ENCODE results near the gene CMYA5.

Gene CMYA5

DNA sequence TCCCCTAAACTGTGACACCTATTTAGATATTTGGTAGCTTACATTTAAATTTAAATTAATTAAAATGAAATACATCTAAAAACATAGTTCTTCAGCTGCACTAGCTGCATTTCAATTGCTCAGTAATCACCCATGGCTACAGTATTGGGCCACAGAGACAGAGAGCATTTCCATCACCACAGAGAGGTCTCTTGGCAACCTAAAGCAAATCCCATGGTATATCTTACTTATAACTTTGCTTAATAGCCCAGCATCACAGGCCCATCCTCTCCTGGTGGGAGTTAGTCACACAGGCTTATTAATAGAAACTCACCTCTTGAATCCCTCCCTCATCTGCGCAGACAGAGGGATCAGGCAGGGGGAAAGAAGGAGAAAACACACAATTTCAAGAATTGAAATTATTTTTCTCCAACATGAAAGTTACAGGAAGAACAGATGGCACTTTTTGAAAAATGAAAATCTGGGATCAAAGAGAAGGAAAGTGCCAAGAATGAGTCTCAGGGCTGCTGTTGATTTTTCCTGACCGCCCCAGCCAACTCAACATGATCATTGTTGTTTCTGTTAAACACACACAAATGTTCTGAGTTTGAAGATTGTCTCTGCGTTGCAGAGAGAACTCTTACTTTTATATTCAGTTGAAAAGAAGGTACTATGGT lies 144.6 kb downstream of the CMYA5 start:
- in situ Hi-C loops (cut with MboI; ENCODE audit: low sequenced_read_pairs) = no loop called here

DNA sequence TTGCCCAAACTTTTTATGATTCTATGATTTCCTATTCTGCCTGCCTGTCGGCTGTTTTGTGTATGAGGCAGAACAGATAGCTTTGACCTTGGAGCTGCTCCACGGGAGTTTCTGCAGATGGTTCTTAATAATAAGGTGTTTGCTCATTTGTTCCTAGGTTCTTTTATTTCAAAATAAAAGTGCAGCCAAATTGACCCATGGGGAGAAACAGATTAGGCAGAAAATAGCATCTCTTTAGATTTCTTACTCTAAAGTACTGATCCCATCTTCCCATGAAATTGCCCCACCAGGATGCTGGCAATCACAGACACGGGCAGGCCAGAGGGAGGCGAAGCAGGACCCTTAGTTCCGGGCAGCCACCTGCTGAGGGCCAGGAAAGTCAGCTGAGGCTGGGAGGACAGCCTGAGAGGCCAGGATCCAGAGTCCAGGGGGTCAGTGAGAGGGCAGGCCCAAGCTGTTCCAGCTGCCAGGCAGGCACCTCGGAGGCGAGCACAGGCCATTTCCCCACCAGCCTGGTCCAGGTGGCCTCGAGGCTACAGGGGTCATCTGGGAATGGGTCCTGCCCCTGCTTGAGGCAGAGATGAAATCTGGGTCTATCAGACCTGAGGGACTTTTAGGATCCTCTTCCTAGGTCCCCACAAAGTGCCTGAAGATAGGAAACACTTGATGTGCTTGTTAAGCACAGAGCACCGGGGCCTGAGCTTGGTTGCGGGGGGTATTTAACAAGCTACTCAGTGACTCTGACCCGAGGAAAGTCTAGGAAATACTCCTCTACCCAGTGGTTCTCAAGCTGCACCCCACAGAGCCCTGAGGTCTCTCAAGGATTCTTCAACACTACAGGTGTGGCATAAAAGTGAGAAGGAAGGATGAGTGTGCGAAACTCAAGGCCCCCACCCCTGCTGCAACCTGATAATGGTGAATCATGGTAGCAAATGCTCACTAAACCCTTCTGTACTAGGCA lies 145.4 kb downstream of the CMYA5 start:
- in situ Hi-C loops (cut with MboI; ENCODE audit: low sequenced_read_pairs) = no loop called here

DNA sequence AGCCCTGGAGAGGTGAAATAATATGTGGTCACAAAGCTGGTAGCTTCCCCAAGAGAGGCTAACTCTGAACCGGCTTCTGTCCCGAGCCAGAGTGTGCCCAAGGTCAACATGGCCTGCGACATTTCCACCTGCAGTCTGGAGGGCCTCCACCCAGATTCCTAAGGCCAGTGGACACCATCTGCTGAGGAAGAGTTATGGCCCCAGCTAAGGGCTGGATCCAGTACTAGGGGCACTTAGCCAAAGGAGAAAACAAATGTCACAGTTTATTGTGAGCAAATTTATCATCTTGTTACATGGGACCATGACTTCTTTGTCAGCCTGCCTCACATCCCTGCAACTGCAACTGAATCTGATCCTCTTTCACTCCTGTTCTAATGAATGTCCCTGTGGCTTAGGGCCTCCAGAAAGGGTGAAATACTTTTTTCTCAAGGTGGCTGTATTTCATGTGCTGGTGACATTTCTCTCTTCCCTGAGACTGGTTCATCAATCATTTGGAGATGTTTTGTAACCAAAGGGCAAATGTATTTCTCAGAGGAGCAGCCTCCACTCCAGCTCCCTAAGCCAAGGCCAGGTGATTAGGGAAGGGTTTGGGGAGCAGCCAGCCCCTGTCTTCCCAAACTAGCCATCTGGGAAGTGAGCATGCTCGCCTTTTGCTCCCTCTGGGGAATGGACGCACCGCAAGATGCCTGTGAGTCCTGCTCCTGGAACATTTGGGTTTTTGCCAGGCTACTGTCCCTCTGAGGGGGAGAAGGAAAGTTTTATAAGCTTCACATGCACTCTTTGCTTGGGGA lies 148.3 kb downstream of the CMYA5 start:
- in situ Hi-C loops (cut with MboI; ENCODE audit: low sequenced_read_pairs) = no loop called here

DNA sequence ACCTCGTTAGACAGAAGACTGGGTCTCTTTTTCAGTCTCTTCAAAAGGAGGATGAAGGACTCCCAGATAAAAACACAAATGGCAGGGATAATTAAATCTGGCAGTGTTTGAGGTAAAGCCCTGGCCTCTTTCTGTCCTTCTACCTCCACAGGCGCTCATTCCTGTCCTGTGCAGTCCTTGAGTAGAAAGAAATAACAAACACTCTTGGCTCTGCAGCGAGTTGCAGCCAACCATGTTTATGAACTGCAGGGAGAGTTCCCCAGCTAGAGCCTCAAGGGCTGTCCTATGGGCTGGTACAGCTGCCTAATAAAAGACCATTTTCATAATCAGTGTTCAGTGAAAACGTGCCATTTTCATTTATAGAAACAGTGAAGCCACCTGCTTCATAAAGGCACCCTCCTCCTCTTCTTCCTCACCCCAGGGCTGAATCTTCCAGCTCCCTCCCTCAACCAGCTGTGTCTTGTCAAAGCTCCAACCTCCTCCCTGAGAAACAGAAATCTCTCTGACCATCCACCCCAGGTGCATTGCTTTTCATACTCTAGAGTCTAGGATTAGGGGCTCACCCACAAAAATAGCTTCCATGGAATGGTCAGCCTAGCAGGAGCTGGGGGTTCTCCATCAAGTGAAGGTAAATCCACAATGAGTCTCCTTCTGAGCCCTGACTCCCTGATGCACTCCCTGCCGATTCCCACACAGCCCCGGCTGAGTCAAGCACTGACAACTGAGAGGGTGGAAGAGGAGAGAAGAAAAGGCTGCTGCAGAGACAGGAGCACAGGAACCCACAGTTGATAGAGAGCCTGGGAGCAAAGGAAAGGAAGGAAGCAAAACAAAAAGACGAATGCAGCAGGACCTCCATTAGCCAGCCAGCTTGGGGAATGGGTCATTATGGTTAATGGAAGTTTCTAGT lies 150.7 kb downstream of the CMYA5 start:
- in situ Hi-C loops (cut with MboI; ENCODE audit: low sequenced_read_pairs) = no loop called here

DNA sequence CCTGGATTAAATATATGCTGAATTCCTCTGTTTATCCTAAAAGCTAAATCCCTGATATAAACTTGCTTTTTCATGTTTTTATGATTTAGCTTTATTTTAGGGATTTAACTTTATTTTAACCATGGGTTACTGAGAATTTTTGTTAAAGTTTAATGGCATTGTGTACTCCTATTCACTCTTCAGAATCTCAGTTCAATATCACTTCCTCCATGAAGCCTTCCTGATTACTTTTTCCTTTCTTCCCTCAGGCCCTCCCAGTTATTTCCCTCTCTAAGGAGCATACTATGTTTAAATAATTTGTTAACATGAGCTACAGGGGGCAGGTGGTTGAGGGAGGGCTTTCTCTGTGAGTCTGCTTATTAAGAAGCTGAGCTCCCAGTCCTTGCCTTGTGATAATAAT lies 151.5 kb downstream of the CMYA5 start:
- in situ Hi-C loops (cut with MboI; ENCODE audit: low sequenced_read_pairs) = no loop called here

DNA sequence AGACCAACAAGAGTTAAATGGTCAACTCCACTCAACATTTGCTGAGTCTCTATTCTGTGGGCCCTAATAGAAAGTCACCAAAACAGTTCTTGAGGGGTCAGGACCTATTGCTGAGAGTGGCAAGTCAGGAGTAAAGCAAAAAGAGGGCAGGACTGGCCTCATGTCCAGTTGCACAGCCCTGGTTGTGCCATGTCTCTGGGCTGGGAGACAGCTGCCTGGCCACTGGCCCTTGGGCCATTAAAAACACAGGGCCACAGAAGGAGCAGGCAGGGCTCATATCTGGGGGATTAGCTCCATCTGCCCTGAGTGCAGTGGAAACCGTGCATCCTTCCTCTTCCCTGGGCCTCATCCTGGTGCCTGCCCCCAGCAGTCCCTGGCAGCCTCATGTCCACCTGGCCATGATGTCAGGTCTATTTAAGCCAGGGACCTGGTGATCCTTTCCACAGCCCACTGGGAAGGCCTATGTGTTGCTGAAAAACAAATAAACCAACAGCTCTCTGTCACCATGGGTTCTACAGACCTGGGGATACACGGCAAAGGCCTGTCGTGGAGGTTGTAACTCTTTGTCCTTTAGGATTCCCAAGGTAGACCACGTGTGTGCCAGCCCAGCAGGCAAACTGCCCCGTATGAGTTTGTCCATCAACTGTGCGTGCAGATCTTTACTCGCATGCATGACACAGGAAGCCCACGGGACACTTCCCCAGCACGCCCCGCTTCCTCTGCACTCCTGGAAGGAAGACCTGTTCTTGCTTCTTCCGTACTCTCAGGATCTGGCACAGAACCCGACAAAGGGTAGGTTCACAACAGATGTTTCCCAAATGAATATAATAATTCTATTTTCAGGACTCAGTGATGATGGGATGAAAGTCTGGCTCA lies 152.6 kb downstream of the CMYA5 start:
- in situ Hi-C loops (cut with MboI; ENCODE audit: low sequenced_read_pairs) = no loop called here

DNA sequence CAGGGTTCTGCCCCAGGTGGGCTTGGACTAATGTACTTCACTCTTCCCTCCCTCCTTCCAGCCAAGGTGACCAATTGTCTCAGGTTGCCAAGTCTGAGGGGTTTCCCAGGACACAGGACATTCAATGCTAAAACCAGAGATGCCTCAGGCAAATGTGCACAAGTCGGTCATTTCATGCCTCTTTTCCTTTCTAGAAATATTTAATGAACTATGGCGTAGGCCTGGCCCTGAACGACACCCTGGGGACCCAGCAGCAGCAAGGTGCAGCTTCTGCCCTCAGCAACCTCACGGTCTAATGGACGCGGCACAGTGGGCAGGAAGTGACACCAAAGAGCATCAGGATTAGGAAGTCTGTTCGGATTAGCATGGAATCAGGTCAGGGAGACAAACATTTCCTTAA lies 153.4 kb downstream of the CMYA5 start:
- in situ Hi-C loops (cut with MboI; ENCODE audit: low sequenced_read_pairs) = no loop called here

DNA sequence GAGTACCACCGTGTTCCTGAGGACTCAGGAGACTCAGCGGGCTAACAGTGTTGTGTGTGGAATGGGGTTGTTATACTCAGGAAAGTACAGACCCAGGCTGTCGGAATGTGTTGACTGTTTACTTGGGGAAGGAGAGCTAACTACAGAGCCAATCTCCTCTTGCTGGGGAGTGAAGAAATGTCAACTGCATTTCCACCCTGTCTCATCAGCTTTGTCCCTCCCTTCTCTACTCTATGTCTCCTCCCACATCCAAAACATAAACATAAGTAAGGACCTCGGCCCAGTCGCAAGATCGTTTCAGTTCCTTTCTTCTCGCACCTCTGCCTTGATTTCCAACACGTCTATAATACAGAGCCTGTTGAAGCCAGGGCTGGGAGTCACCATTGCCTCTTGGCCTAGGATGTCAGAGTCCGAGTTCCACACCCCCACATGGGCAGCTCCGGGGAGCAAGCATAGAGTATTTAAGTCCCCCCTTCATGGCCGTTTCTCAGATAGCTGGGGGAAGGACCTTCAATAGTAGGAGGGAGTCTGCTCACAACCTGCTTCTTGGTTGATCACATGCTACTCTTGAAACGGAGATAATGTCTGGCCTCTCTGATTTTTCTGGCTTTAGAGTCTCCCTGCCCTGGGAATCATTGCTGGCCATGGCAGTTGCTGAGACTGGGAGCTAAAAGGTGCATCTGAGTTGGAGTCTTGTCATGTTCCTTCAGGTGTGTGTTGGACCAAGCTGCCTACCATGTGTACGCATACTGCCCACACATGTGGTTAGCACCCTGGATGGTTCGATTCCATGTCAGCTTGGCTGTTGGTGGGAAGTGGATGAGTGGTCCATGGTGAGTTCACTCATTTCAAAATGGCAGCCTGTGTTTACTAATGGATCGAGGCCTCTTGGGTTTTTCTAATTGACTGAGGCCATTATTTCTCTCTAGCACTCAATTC lies 154.1 kb downstream of the CMYA5 start:
- in situ Hi-C loops (cut with MboI; ENCODE audit: low sequenced_read_pairs) = no loop called here

DNA sequence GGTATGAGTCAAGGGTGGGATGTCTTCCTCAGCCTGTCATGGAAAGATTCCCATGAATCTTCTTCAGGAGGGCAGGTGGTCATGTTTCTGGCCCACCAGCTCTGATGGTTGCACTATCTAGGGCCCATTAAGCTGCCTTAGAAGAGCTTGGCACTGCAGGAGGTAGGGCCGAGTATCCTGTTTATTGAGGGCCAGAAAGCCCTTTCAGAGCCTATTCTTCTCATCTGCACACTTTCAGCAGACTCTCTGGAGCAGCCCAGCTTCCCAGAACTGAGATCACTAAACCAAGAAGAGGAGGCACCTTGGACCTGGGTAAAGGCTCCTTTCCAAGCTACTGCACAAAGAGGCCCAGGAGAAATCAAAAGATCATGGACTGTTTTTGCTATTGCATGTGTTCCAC lies 154.9 kb downstream of the CMYA5 start:
- in situ Hi-C loops (cut with MboI; ENCODE audit: low sequenced_read_pairs) = no loop called here

DNA sequence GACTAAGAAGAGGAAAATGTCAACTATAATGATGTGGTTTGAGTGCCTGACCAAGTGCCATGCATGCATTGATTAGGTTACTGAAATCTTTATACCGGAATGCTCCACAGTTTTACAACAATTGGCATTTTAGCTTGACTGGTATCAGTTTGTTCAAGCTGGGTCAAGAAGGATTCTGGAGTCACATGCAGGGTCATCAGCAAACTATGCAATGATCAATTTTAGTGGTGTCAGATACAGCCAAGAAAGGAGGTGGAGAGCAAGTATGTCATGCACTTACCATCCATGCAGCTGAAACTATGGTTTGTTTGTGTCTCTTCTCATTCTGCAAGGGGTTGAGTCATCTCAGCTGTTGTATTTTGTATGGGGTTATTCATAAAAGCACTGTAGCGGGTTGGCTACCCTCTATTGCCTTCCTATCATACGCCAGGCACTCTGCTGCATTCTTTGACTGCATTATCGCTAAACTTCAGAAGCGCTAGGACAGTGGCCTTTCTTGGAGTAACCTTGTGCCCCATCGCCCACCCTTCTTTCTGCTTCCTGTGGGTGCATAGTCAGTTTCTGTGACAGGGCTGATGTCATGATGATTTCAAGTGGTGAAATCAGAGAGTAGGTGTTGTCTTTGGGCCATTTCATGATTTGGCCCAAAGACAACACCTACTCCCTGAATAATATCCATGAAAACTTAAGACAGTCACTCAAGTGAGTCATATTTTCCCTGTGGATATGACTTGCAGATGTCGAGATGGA lies 156.0 kb downstream of the CMYA5 start:
- in situ Hi-C loops (cut with MboI; ENCODE audit: low sequenced_read_pairs) = no loop called here

DNA sequence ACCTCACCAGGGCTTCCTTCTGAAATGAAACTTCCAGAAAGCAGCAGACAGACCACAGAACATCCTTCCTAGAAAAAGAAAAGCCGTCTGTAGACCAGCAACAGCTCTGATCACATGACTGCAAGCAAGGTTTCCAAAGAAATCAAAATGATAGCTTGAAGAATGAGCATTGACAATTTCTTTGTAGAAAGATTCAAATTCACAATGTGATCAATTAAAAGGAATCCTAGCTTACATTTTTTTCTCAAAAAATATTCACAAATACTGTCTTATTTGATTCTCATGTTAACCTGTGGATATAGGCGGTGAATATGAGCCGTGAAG lies 156.5 kb downstream of the CMYA5 start:
- in situ Hi-C loops (cut with MboI; ENCODE audit: low sequenced_read_pairs) = no loop called here

DNA sequence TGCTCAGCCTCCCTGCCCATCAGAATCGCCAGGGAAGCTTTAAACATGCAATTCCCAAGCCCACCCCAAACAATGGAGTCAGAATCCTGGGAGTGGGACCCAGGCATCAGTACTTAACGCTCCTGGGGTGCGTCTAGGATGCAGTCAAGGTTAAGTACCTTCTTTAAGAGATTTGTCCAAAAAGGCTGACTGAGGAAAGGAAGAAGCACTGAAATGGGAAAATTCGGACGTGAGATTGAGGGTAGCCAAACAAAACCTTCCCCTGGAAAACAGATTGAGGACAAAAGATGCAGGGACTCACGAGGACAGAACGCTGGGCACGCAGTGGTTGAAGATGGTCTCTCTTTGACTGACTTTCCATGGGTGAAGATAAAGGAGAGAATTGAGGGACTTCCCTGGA lies 157.9 kb downstream of the CMYA5 start:
- in situ Hi-C loops (cut with MboI; ENCODE audit: low sequenced_read_pairs) = no loop called here

DNA sequence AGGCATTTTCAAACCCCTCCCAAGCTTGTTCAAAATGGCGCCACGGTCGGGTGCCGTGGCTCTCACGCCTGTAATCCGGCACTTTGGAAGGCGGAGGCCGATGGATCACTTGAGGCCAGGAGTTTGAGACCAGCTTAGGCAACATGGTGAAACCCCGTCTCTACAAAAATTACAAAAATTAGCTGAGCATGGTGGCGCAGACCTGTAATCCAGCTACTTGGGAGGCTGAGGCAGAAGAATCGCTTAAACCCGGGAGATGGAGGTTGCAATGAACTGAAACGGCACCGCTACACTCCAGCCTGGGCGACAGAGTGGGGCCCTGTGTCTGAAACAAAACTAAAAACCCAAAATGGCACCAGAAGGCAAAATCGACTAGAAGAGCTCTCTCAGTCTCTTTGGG lies 159.4 kb downstream of the CMYA5 start:
- in situ Hi-C loops (cut with MboI; ENCODE audit: low sequenced_read_pairs) = no loop called here
